Measurements from ENCODE around the gene LCE1C.

Gene LCE1C

DNA sequence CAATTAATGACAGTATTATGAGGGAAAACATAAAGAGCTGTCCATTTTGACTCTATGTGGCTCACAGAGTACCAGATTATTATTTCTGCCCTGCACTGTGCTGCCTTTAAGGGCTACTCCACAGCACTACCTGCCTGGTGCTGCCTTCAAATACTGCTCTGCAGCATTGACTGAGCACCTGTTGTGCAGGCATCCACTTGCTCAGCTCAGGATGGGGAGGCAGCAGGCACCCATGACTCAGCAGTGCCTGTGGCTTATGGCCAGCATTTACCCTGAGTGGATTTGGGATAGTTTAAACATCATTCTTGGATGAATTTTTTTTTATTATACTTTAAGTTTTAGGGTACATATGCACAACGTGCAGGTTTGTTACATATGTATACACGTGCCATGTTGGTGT, 49.6 kb downstream of the LCE1C start (continued):
- TF ChIP-seq TCF4 (CRISPR knock-in tag; IDR thresholded peaks at IDR 0.05; ENCODE audit: borderline replicate concordance) (no peak), ZNF565 (CRISPR knock-in tag; conservative IDR thresholded peaks at IDR 0.05; ENCODE audit: low read depth) (no peak), RARB (CRISPR knock-in tag; IDR thresholded peaks at IDR 0.05) (no peak), ESRRG (CRISPR knock-in tag; IDR thresholded peaks at IDR 0.05) (no peak)
